ENCODE measurements around the gene SLC19A2. TPM values are rescaled to one million over a fixed set of nuclear protein-coding genes. Genes with fewer than 3 reads are reported as not detected.

SLC19A2 gene
- total RNA-seq, 1 experiment from 2014 or later: 11.3 TPM

GRCh38 chr1:169475806-169476387 is 9.8 kb downstream of the SLC19A2 start:
- DNase-seq (ENCODE audit: low read depth): no peak

- DNase-seq (ENCODE audit: low read depth): no peak
These were observed 11.3 kb downstream of the SLC19A2 start for GRCh38 chr1:169474302-169474995.

GRCh38 chr1:169473347-169473746 is 12.4 kb downstream of the SLC19A2 start:
- DNase-seq (ENCODE audit: low read depth): no peak

GRCh38 chr1:169472738-169473137 is 13.0 kb downstream of the SLC19A2 start:
- DNase-seq (ENCODE audit: low read depth): no peak

GRCh38 chr1:169468982-169469381 is 16.8 kb downstream of the SLC19A2 start:
- DNase-seq (ENCODE audit: low read depth): no peak

GRCh38 chr1:169466259-169467230 is 19.2 kb downstream of the SLC19A2 start:
- DNase-seq (ENCODE audit: low read depth): no peak

- no peak for DNase-seq (ENCODE audit: low read depth)
These were observed 20.5 kb downstream of the SLC19A2 start for GRCh38 chr1:169465281-169465680.

- DNase-seq (ENCODE audit: low read depth): no peak
These were observed 23.4 kb downstream of the SLC19A2 start for GRCh38 chr1:169462385-169462784.

- DNase-seq (ENCODE audit: low read depth): no peak
These were observed 24.2 kb downstream of the SLC19A2 start for GRCh38 chr1:169461390-169462000.

- no peak for DNase-seq (ENCODE audit: low read depth)
These were observed 25.4 kb downstream of the SLC19A2 start for GRCh38 chr1:169460191-169460833.

GRCh38 chr1:169457443-169457842 is 28.3 kb downstream of the SLC19A2 start:
- DNase-seq (ENCODE audit: low read depth): no peak

- no peak for DNase-seq (ENCODE audit: low read depth)
These were observed 29.7 kb downstream of the SLC19A2 start for GRCh38 chr1:169456029-169456428.

- DNase-seq (ENCODE audit: low read depth): no peak
These were observed 32.8 kb downstream of the SLC19A2 start for GRCh38 chr1:169452921-169453320.

- DNase-seq (ENCODE audit: low read depth): no peak
These were observed 34.4 kb downstream of the SLC19A2 start for GRCh38 chr1:169451218-169451824.

GRCh38 chr1:169443923-169444322 is 41.8 kb downstream of the SLC19A2 start:
- no peak for DNase-seq (ENCODE audit: low read depth)

- peak; percentile 89 for DNase-seq (ENCODE audit: low read depth)
These were observed 58.6 kb downstream of the SLC19A2 start, which contains the start of gene CCDC181 for GRCh38 chr1:169427081-169427641. Gene CCDC181 (minus strand): TSS chr1:169427474. CDS start chr1:169424927, 2,547 bp downstream.

- DNase-seq (ENCODE audit: low read depth): peak; percentile 17
These were observed 59.5 kb downstream of the SLC19A2 start for GRCh38 chr1:169426174-169426705.

- no peak for DNase-seq (ENCODE audit: low read depth)
These were observed 64.4 kb downstream of the SLC19A2 start for GRCh38 chr1:169421309-169421708.

- DNase-seq (ENCODE audit: low read depth): no peak
These were observed 70.8 kb downstream of the SLC19A2 start for GRCh38 chr1:169414952-169415351.
